OCI-LY7 (cell line): ENCODE results near the gene RD3L. TPM values are rescaled to one million over a fixed set of nuclear protein-coding genes. Genes with fewer than 3 reads are reported as not detected.

Experiments used
- BruUV-seq: library from RNA; stranded (reverse); fragments of 400-500 nt; replicated peaks from 2 replicates; lab custom pipeline; 2021; lab: Mats Ljungman, UMichigan
- CTCF ChIA-PET: fragments of 300-600 bp; sonication (Branson Sonifier 250); formaldehyde crosslinking; loops from one replicate; lab custom pipeline; 2022; ENCODE audit warnings: antibody characterized with exemption; ENCODE audit not compliant: unreplicated experiment; lab: Charles Lee
- POLR2A ChIA-PET: fragments of 300-600 bp; sonication (Branson Sonifier 250); formaldehyde crosslinking; loops from one replicate; lab custom pipeline; 2022; ENCODE audit warnings: antibody characterized with exemption; lab: Charles Lee
- DNase-seq: peaks from one replicate; pipeline ENCODE4 v3.0.0-alpha.2; 2015; ENCODE audit warnings: low spot score
- H2AFZ ChIP-seq: fragments of 200-600 bp; sonication (generic), shearing (Covaris generic); 2 replicates; pipeline ENCODE4 v1.6.1; 2014; ENCODE audit warnings: mild to moderate bottlenecking, antibody characterized with exemption, low read length, moderate library complexity
- H3K27ac ChIP-seq: fragments of 200-600 bp; sonication (generic); 2 replicates; pipeline ENCODE4 v1.5.1; 2014; ENCODE audit warnings: mixed run types, low read depth, mild to moderate bottlenecking, moderate library complexity, low read length, inconsistent platforms; ENCODE audit not compliant: poor library complexity, severe bottlenecking
- H3K36me3 ChIP-seq: fragments of 200-600 bp; sonication (generic); 2 replicates; pipeline ENCODE4 v1.6.1; 2014; ENCODE audit warnings: mild to moderate bottlenecking, antibody characterized with exemption, low read length, moderate library complexity, mixed read lengths; ENCODE audit not compliant: insufficient read depth
- H3K4me1 ChIP-seq: fragments of 200-600 bp; sonication (generic); 2 replicates; pipeline ENCODE4 v1.5.1; 2014; ENCODE audit warnings: mild to moderate bottlenecking, low read length; ENCODE audit not compliant: insufficient read depth, poor library complexity, severe bottlenecking
- H3K4me2 ChIP-seq: fragments of 200-600 bp; sonication (generic); 2 replicates; pipeline ENCODE4 v1.6.1; 2014; ENCODE audit warnings: mild to moderate bottlenecking, low read length
- H3K4me3 ChIP-seq: fragments of 200-600 bp; sonication (generic); 2 replicates; pipeline ENCODE4 v1.5.1; 2014; ENCODE audit warnings: mild to moderate bottlenecking, low read depth, low read length; ENCODE audit not compliant: poor library complexity, severe bottlenecking
- H3K79me2 ChIP-seq: fragments of 200-600 bp; sonication (generic); 2 replicates; pipeline ENCODE4 v1.6.1; 2016; ENCODE audit warnings: low read depth, mild to moderate bottlenecking, low read length, moderate library complexity, mixed read lengths; ENCODE audit not compliant: insufficient read depth
- H3K9me2 ChIP-seq: fragments of 200-600 bp; sonication (generic); 2 replicates; pipeline ENCODE4 v1.6.1; 2016; ENCODE audit warnings: mild to moderate bottlenecking, low read length, mixed read lengths; ENCODE audit not compliant: insufficient read depth
- H3K9me3 ChIP-seq: fragments of 200-600 bp; sonication (generic); 2 replicates; pipeline ENCODE4 v1.6.1; 2014; ENCODE audit warnings: mild to moderate bottlenecking, mixed run types, low read length, mixed read lengths
- H4K20me1 ChIP-seq: fragments of 200-600 bp; sonication (generic); 2 replicates; pipeline ENCODE4 v1.6.1; 2014; ENCODE audit warnings: mild to moderate bottlenecking, antibody characterized with exemption, low read length, moderate library complexity, mixed read lengths; ENCODE audit not compliant: insufficient read depth
- CTCF ChIP-seq: fragments of 200-600 bp; sonication (generic); conservative IDR thresholded peaks from 2 replicates; pipeline ENCODE4 v1.5.1; 2014; ENCODE audit warnings: mild to moderate bottlenecking, antibody characterized with exemption, low read length, moderate library complexity, mixed read lengths
- EZH2phosphoT487 ChIP-seq: fragments of 200-600 bp; sonication (generic); IDR thresholded peaks from 2 replicates; pipeline ENCODE4 v1.6.1; 2018; ENCODE audit warnings: low read depth, borderline replicate concordance, mild to moderate bottlenecking, mixed run types, antibody characterized with exemption, low read length, moderate library complexity, mixed read lengths
- intact Hi-C: fragments of 100-400 bp; cut with micrococcal nuclease; formaldehyde crosslinking; loops from one replicate; pipeline ENCODE4 v1.10.0; 2022; ENCODE audit not compliant: unreplicated experiment
- total RNA-seq, 2 experiments: library from RNA; depleted of rRNA in 1 of 2; stranded (reverse); fragments of >200 nt in 1 of 2; shearing (Covaris generic) in 1 of 2; gene quantifications; 2 replicates each; pipeline ENCODE4 v1.2.3, GENCODE V29; 2014 to 2022

RD3L gene
- total RNA-seq, 2 experiments from 2014 or later, result not detected

GRCh38 chr14:103904493-103905107, 37.7 kb downstream of the RD3L start:
- BruUV-seq, result no TSS peak
- ChIA-PET CTCF (interaction anchor here (0.6 kb wide), 2 partner anchors 34 to 319 kb away, joined by 3 to 4 read pairs; no protein-coding TSS in a partner anchor), POLR2A (interaction anchor here (0.5 to 1.2 kb wide), 4 partner anchors 10 to 77 kb away, joined by 3 to 4 read pairs (median 4); no protein-coding TSS in a partner anchor)
- no peak for DNase-seq
- no peaks in the 10 kb centered on the region for H3K9me3 ChIP-seq
- no peak overlapping the region for H2AFZ ChIP-seq
- peaks cover 2% of the 10 kb centered on the region for H3K4me1 ChIP-seq
- H3K9me2 ChIP-seq, result no peaks in the 10 kb centered on the region
- H3K4me3 ChIP-seq, result no peak overlapping the region
- no peaks in the 10 kb centered on the region for H4K20me1 ChIP-seq
- H3K27ac ChIP-seq, result no peak overlapping the region
- TF ChIP-seq EZH2phosphoT487 (no peak), CTCF (no peak)
- H3K36me3 ChIP-seq, result peaks cover 2% of the 10 kb centered on the region; the same call in 1 of the 2 replicates
- H3K79me2 ChIP-seq, result no peaks in the 10 kb centered on the region
- H3K4me2 ChIP-seq, result no peak overlapping the region
- intact Hi-C loops, result no loop called here

GRCh38 chr14:103899833-103900232, 42.5 kb downstream of the RD3L start:
- POLR2A ChIA-PET, result no interaction called here
- Histone ChIP-seq H3K79me2 (no peaks in the 10 kb centered on the region), H4K20me1 (no peaks in the 10 kb centered on the region), H3K27ac (no peak overlapping the region), H3K9me3 (no peaks in the 10 kb centered on the region), H3K36me3 (no peaks in the 10 kb centered on the region), H3K4me2 (no peak overlapping the region), H3K4me3 (no peak overlapping the region), H3K9me2 (no peaks in the 10 kb centered on the region), H2AFZ (no peak overlapping the region), H3K4me1 (peaks cover 11% of the 10 kb centered on the region)
- CTCF ChIA-PET, result no interaction called here
- intact Hi-C loops, result no loop called here
- DNase-seq, result no peak
- BruUV-seq, result no TSS peak
- TF ChIP-seq CTCF (no peak), EZH2phosphoT487 (no peak)

GRCh38 chr14:103899316-103899715, 43.0 kb downstream of the RD3L start:
- no peaks in the 10 kb centered on the region for H3K36me3 ChIP-seq
- H3K9me3 ChIP-seq, result no peaks in the 10 kb centered on the region
- POLR2A ChIA-PET, result no interaction called here
- H3K27ac ChIP-seq, result peak overlapping the region; percentile 3
- H3K4me2 ChIP-seq, result 0 out of 2 replicates have a peak overlapping the region, but pooled peaks have one; percentile 18
- no peaks in the 10 kb centered on the region for H3K79me2 ChIP-seq
- H3K4me3 ChIP-seq, result no peak overlapping the region
- peak; percentile 67 for DNase-seq
- TF ChIP-seq EZH2phosphoT487 (no peak), CTCF (peak; percentile 24; the same call in 1 of the 2 replicates)
- CTCF ChIA-PET, result no interaction called here
- H4K20me1 ChIP-seq, result no peaks in the 10 kb centered on the region
- no peak overlapping the region for H2AFZ ChIP-seq
- intact Hi-C loops, result no loop called here
- no peaks in the 10 kb centered on the region for H3K9me2 ChIP-seq
- BruUV-seq, result no TSS peak
- peaks cover 11% of the 10 kb centered on the region for H3K4me1 ChIP-seq
